ENCODE measurements around the gene LRBA.

DNA sequence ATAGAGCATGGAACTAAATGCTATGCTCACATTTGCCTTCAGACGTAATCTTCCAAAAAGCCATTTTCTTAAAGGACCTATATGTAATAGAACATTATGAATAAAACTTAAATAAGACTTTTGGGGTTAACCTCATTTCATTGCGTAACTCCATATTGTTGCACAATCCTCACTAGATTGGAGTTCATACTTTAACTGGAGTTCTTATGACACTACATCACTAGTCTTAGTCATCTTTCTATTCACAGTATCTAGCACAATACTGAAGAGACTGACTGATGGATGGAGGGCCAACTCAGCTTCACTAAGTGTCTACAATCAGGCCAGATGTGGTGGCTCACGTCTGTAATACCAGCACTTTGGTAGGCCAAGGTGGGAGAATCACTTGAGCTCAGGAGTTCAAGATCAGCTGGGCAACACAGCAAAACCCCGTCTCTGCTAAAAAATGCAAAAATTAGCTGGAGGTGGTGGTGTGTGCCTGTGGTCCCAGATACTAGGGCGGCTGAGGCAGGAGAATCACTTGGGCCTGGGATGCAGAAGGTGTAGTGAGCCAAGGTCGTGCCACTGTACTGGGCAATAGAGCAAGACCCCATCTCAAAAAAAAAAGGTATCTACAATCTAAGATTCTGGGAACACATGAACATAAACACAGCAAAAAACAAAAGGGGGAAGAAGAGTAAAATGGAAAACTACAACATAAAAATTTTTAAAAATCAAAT is 513.9 kb downstream of the LRBA start:
- TF ChIP-seq FOXM1 (IDR thresholded peaks at IDR 0.05; ENCODE audit: low read depth) (no peak), POLR2AphosphoS5 (IDR thresholded peaks at IDR 0.05; ENCODE audit: low read depth, low read length) (no peak), RAD21 (IDR thresholded peaks at IDR 0.05; ENCODE audit: low read length) (no peak), YY1 (IDR thresholded peaks at IDR 0.05; ENCODE audit: low read depth) (no peak), CHD2 (IDR thresholded peaks at IDR 0.05; ENCODE audit: low read length, partially characterized antibody) (no peak), FOXJ3 (CRISPR knock-in tag; IDR thresholded peaks at IDR 0.05) (no peak), JUND (IDR thresholded peaks at IDR 0.05) (no peak), TAF1 (IDR thresholded peaks at IDR 0.05; ENCODE audit: borderline replicate concordance, low read depth, low read length) (no peak)
- TF ChIP-seq, protein P1, sequence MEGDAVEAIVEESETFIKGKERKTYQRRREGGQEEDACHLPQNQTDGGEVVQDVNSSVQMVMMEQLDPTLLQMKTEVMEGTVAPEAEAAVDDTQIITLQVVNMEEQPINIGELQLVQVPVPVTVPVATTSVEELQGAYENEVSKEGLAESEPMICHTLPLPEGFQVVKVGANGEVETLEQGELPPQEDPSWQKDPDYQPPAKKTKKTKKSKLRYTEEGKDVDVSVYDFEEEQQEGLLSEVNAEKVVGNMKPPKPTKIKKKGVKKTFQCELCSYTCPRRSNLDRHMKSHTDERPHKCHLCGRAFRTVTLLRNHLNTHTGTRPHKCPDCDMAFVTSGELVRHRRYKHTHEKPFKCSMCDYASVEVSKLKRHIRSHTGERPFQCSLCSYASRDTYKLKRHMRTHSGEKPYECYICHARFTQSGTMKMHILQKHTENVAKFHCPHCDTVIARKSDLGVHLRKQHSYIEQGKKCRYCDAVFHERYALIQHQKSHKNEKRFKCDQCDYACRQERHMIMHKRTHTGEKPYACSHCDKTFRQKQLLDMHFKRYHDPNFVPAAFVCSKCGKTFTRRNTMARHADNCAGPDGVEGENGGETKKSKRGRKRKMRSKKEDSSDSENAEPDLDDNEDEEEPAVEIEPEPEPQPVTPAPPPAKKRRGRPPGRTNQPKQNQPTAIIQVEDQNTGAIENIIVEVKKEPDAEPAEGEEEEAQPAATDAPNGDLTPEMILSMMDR (IDR thresholded peaks at IDR 0.05): no peak
- TF ChIP-seq, protein P2, sequence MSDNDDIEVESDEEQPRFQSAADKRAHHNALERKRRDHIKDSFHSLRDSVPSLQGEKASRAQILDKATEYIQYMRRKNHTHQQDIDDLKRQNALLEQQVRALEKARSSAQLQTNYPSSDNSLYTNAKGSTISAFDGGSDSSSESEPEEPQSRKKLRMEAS (IDR thresholded peaks at IDR 0.05; ENCODE audit: low read depth): no peak

Data from SK-N-SH (cell line).